K562 (cell line): ENCODE measurements around the gene STX18. TPM values are rescaled to one million over a fixed set of nuclear protein-coding genes. Genes with fewer than 3 reads are reported as not detected.

Experiments used
- ATAC-seq: fragments of 200-7000 bp; cut with Tn5 transposase; 3 replicates; pipeline ENCODE4 v1.9.1; 2020; ENCODE audit warnings: moderate library complexity
- BruUV-seq: library from RNA; stranded (reverse); fragments of 400-500 nt; replicated peaks from 2 replicates; lab custom pipeline; 2021; lab: Mats Ljungman, UMichigan
- CTCF ChIA-PET: fragments of 300-600 bp; formaldehyde crosslinking; extraction: SDS; loops from one replicate; lab custom pipeline; 2021; ENCODE audit warnings: low intra/inter-chr PET ratio; lab: Yijun Ruan, JAX
- POLR2A ChIA-PET: fragments of 300-600, 350-650 bp; sonication (Branson Sonifier 250); formaldehyde crosslinking; extraction: SDS; loops from one replicate; lab custom pipeline; 2021; ENCODE audit warnings: antibody characterized with exemption, inconsistent platforms; lab: Yijun Ruan, JAX
- DNase-seq, 4 experiments: peaks; one replicate each; pipeline versions ENCODE4 v3.0.0 to v3.0.0-alpha.2; 2011 to 2018; ENCODE audit warnings: low spot score in 3 of 4, mixed read lengths in 3 of 4; ENCODE audit errors: extremely low read depth in 1 of 4
- FAIRE-seq: peaks from 2 replicates; lab custom pipeline; 2011; peaks lifted over from hg19 to GRCh38; lab: Jason Lieb, UNC
- H2AFZ ChIP-seq: 2 replicates; pipeline ENCODE4 v1.6.0; 2011; ENCODE audit warnings: low read depth, low read length, control low read depth, inconsistent platforms
- H3K27ac ChIP-seq: fragments of 200-600 bp; 3 replicates; pipeline ENCODE4 v1.8.0; 2011; ENCODE audit warnings: low read depth, mild to moderate bottlenecking, control low read depth, inconsistent platforms, low read length, moderate library complexity, mixed read lengths; ENCODE audit errors: extremely low read depth
- H3K27me3 ChIP-seq, 2 experiments: fragments of 300-600 bp in 1 of 2; 2 replicates in 1 of 2; 3 replicates in 1 of 2; pipeline versions ENCODE4 v1.6.0 to v1.8.0; 2011; ENCODE audit warnings: inconsistent platforms in 2 of 2, low read length in 2 of 2, mild to moderate bottlenecking in 1 of 2, mixed read lengths in 1 of 2, moderate library complexity in 1 of 2; ENCODE audit not compliant: control insufficient read depth in 2 of 2, insufficient read depth in 2 of 2
- H3K36me3 ChIP-seq: fragments of 300-600 bp; 3 replicates; pipeline ENCODE4 v1.8.0; 2011; ENCODE audit warnings: mild to moderate bottlenecking, low read length, inconsistent platforms; ENCODE audit not compliant: control insufficient read depth, insufficient read depth
- H3K4me1 ChIP-seq, 2 experiments: fragments of 200-600 bp in 1 of 2; replicated peaks in 1 of 2; 2 replicates in 1 of 2; 3 replicates in 1 of 2; pipeline versions ENCODE4 v1.5.1 to v1.8.0; 2011; ENCODE audit warnings: inconsistent platforms in 2 of 2, low read length in 2 of 2, mild to moderate bottlenecking in 1 of 2, mixed read lengths in 1 of 2, moderate library complexity in 1 of 2; ENCODE audit not compliant: control insufficient read depth in 2 of 2, insufficient read depth in 2 of 2
- H3K4me2 ChIP-seq: 2 replicates; pipeline ENCODE4 v1.6.1; 2011; ENCODE audit warnings: low read length, control low read depth, inconsistent platforms, mixed read lengths; ENCODE audit not compliant: insufficient read depth
- H3K4me3 ChIP-seq: fragments of 200-600 bp; sonication (generic), shearing (Covaris generic); 2 replicates; pipeline ENCODE4 v1.5.1; 2016; ENCODE audit warnings: control low read depth, inconsistent platforms
- H3K79me2 ChIP-seq: fragments of 200-600 bp; 3 replicates; pipeline ENCODE4 v1.8.0; 2011; ENCODE audit warnings: low read length, inconsistent platforms; ENCODE audit not compliant: control insufficient read depth, insufficient read depth
- H3K9ac ChIP-seq, 2 experiments: 2 replicates each; pipeline versions ENCODE4 v1.6.0 to v1.6.1; 2011; ENCODE audit warnings: low read depth in 2 of 2, low read length in 2 of 2, control low read depth in 1 of 2, inconsistent platforms in 1 of 2, mild to moderate bottlenecking in 1 of 2, mixed read lengths in 1 of 2; ENCODE audit not compliant: insufficient read depth in 1 of 2
- H3K9me1 ChIP-seq: one replicate; pipeline ENCODE4 v1.6.0; 2011; ENCODE audit warnings: inconsistent platforms, mild to moderate bottlenecking, low read length, moderate library complexity; ENCODE audit not compliant: control insufficient read depth, insufficient read depth
- H3K9me3 ChIP-seq: replicated peaks from 2 replicates; pipeline ENCODE4 v1.5.1; 2011; ENCODE audit warnings: low read depth, low read length, inconsistent platforms; ENCODE audit not compliant: control insufficient read depth, insufficient read depth
- H4K20me1 ChIP-seq: replicated peaks from 2 replicates; pipeline ENCODE4 v1.6.1; 2011; ENCODE audit warnings: low read length, inconsistent platforms, mixed read lengths; ENCODE audit not compliant: control insufficient read depth, insufficient read depth
- BRD9 ChIP-seq: fragments of 450-650 bp; IDR thresholded peaks from 2 replicates; pipeline ENCODE4 v1.6.1; 2018; ENCODE audit warnings: low read depth; ENCODE audit not compliant: partially characterized antibody
- CBX2 ChIP-seq: fragments of 200-600 bp; sonication (generic); IDR thresholded peaks from one replicate; pipeline ENCODE4 v1.6.1; 2012; ENCODE audit warnings: mild to moderate bottlenecking, low read length, inconsistent platforms; ENCODE audit not compliant: insufficient read depth, poor library complexity, severe bottlenecking
- ESRRB ChIP-seq: fragments of 250-450 bp; sonication (Bioruptor Pico); IDR thresholded peaks from 2 replicates; pipeline ENCODE4 v1.5.0; 2020; ENCODE audit warnings: mild to moderate bottlenecking, moderate library complexity, borderline replicate concordance
- GABPA ChIP-seq: fragments of 200-800 bp; sonication (Bioruptor generic); conservative IDR thresholded peaks from 2 replicates; pipeline ENCODE4 v1.6.1; 2016; ENCODE audit warnings: low read depth, missing genetic modification characterization, missing compliant biosample characterization
- HNRNPUL1 ChIP-seq: fragments of 200-400 bp; formaldehyde crosslinking; IDR thresholded peaks from 2 replicates; pipeline ENCODE4 v1.6.1; 2017; ENCODE audit warnings: low read length
- MEIS2 ChIP-seq: fragments of 450-650 bp; IDR thresholded peaks from 2 replicates; pipeline ENCODE4 v1.6.1; 2014; ENCODE audit warnings: mild to moderate bottlenecking; ENCODE audit not compliant: partially characterized antibody
- MTA3 ChIP-seq: fragments of 450-650 bp; formaldehyde crosslinking; IDR thresholded peaks from 2 replicates; pipeline ENCODE4 v1.6.1; 2017; ENCODE audit warnings: mild to moderate bottlenecking, borderline replicate concordance
- PRPF4 ChIP-seq: fragments of 200-400 bp; formaldehyde crosslinking; IDR thresholded peaks from one replicate; pipeline ENCODE4 v1.6.1; 2017; ENCODE audit warnings: low read length, low read depth, mild to moderate bottlenecking; ENCODE audit not compliant: insufficient read depth, poor library complexity, severe bottlenecking
- ZBED1 ChIP-seq: IDR thresholded peaks from 2 replicates; pipeline ENCODE4 v1.6.1; 2014
- ZBTB7A ChIP-seq: IDR thresholded peaks from 2 replicates; pipeline ENCODE4 v1.6.1; 2011; ENCODE audit warnings: low read depth, mild to moderate bottlenecking, low read length, moderate library complexity, borderline replicate concordance; ENCODE audit not compliant: control insufficient read depth
- ZNF707 ChIP-seq: fragments of 250-450 bp; sonication (Bioruptor Pico); conservative IDR thresholded peaks from 2 replicates; pipeline ENCODE4 v1.8.0; 2022; ENCODE audit warnings: inconsistent platforms, mild to moderate bottlenecking, moderate library complexity
- ZNF766 ChIP-seq: fragments of 200-800 bp; sonication (Bioruptor generic); conservative IDR thresholded peaks from 2 replicates; pipeline ENCODE4 v1.6.1; 2016; ENCODE audit warnings: missing genetic modification characterization, missing compliant biosample characterization
- WGBS: fragments of 100-300 bp; shearing (Covaris generic); methylation state at CpG from one replicate; pipeline ENCODE4 v1.1.6; 2016; ENCODE audit warnings: low coverage, mixed read lengths; ENCODE audit not compliant: insufficient coverage; ENCODE audit errors: missing lambda C conversion rate; 5-methylcytosine and 5-hydroxymethylcytosine counted together
- in situ Hi-C: fragments of 300-500 bp; cut with MboI; formaldehyde crosslinking; loops from 4 replicates; pipeline ENCODE4 v1.15.0; 2018; ENCODE audit warnings: inconsistent platforms, mixed read lengths
- intact Hi-C: fragments of 100-400 bp; cut with micrococcal nuclease; formaldehyde crosslinking; loops from 2 replicates; pipeline ENCODE4 v1.14.2; 2022
- polyA plus RNA-seq, 8 experiments: library from polyadenylated mRNA; depleted of rRNA in 4 of 8; stranded (reverse) in 5 of 8; unstranded in 3 of 8; fragments of >200 nt; fragmentation: Nextera tagmentation in 2 of 8; fragmentation: Illumina TruSeq in 1 of 8; extraction: Ambion mirVana in 2 of 8; extraction: Trizol in 1 of 8; gene quantifications; 2 replicates each; pipeline versions ENCODE4 v1.2.1 to v1.2.3, GENCODE V29; 2011 to 2014; ENCODE audit warnings: inconsistent platforms in 1 of 8, missing spikeins in 1 of 8
- total RNA-seq, 7 experiments: library from RNA; depleted of rRNA in 6 of 7; stranded (reverse); fragments of >200 nt in 6 of 7; fragmentation: Illumina TruSeq in 2 of 7; extraction: Trizol in 2 of 7; gene quantifications; 2 replicates each; pipeline versions ENCODE4 v1.2.1 to v1.2.3, GENCODE V29; 2011 to 2021; ENCODE audit warnings: low replicate concordance in 1 of 7
- TF ChIP-seq, protein P1 (sequence below): sonication (generic); formaldehyde crosslinking; IDR thresholded peaks from 2 replicates; pipeline ENCODE4 v1.8.1; 2022; ENCODE audit warnings: missing genetic modification reagents
- TF ChIP-seq, protein P2 (sequence below): fragments of 450-650 bp; IDR thresholded peaks from 2 replicates; pipeline ENCODE4 v1.6.1; 2016
- TF ChIP-seq, protein P3 (sequence below): fragments of 250-450 bp; sonication (Bioruptor Pico); IDR thresholded peaks from 2 replicates; pipeline ENCODE4 v1.8.0; 2021; ENCODE audit warnings: mild to moderate bottlenecking, moderate library complexity

The STX18 gene
- total and polyA plus RNA-seq, 9 of the 15 experiments (the other 6 are each of a cell fraction or from before 2014, with no cell fraction given): 6.2 to 41.7 (median 22.7) TPM

DNA sequence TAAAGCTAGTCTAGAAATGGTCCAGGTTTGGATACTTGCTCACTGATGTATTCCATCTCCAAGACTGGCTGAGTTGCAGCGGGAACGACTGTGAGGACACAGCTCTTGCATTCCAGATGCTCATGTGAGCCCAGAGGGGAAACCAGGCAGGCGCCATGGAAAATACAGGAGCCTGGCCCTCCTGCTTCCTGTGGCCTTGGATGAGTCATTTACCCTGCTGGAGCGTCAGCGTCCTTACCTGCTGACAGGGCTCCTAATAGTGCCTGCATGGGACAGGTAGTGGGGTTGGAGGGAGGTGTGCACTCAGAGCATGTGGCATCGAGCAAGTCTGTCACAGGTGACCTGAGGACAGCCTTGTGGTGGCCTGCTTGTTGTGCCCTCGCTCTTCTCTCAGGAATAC lies 85.5 kb downstream of the STX18 start:
- no peak overlapping the region for H3K27ac ChIP-seq
- no peak overlapping the region for H3K4me3 ChIP-seq
- no peaks in the 10 kb centered on the region for H3K9me1 ChIP-seq
- H3K4me2 ChIP-seq: no peak overlapping the region
- TF ChIP-seq BRD9 (no peak), MTA3 (no peak), CBX2 (no peak), ZNF707 (CRISPR knock-in tag) (no peak), GABPA (no peak), ZBED1 (no peak), MEIS2 (no peak), HNRNPUL1 (no peak), ZNF766 (CRISPR knock-in tag) (no peak), ZBTB7A (no peak), ESRRB (no peak), PRPF4 (no peak)
- TF ChIP-seq, protein P1, sequence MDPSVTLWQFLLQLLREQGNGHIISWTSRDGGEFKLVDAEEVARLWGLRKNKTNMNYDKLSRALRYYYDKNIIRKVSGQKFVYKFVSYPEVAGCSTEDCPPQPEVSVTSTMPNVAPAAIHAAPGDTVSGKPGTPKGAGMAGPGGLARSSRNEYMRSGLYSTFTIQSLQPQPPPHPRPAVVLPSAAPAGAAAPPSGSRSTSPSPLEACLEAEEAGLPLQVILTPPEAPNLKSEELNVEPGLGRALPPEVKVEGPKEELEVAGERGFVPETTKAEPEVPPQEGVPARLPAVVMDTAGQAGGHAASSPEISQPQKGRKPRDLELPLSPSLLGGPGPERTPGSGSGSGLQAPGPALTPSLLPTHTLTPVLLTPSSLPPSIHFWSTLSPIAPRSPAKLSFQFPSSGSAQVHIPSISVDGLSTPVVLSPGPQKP: no peak
- TF ChIP-seq, protein P2, sequence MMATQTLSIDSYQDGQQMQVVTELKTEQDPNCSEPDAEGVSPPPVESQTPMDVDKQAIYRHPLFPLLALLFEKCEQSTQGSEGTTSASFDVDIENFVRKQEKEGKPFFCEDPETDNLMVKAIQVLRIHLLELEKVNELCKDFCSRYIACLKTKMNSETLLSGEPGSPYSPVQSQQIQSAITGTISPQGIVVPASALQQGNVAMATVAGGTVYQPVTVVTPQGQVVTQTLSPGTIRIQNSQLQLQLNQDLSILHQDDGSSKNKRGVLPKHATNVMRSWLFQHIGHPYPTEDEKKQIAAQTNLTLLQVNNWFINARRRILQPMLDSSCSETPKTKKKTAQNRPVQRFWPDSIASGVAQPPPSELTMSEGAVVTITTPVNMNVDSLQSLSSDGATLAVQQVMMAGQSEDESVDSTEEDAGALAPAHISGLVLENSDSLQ: no peak
- TF ChIP-seq, protein P3, sequence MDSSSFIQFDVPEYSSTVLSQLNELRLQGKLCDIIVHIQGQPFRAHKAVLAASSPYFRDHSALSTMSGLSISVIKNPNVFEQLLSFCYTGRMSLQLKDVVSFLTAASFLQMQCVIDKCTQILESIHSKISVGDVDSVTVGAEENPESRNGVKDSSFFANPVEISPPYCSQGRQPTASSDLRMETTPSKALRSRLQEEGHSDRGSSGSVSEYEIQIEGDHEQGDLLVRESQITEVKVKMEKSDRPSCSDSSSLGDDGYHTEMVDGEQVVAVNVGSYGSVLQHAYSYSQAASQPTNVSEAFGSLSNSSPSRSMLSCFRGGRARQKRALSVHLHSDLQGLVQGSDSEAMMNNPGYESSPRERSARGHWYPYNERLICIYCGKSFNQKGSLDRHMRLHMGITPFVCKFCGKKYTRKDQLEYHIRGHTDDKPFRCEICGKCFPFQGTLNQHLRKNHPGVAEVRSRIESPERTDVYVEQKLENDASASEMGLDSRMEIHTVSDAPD (CRISPR knock-in tag): no peak
- TF ChIP-seq, all 486 proteins: peak for 0
- Histone ChIP-seq H2AFZ (no peak overlapping the region), H3K36me3 (peaks cover 35% of the 10 kb centered on the region), H4K20me1 (no peaks in the 10 kb centered on the region), H3K9ac (no peak overlapping the region), H3K27me3 (no peaks in the 10 kb centered on the region), H3K4me1 (no peaks in the 10 kb centered on the region), H3K9me3 (no peaks in the 10 kb centered on the region), H3K79me2 (no peaks in the 10 kb centered on the region)
- POLR2A ChIA-PET: no interaction called here
- BruUV-seq: no TSS peak
- intact Hi-C loops (no loop called here), in situ Hi-C loops (no loop called here)
- CTCF ChIA-PET: no interaction called here
- DNase-seq (no peak), ATAC-seq (no peak), FAIRE-seq (no peak)
- WGBS: 95% methylated on average over 7 of the region's 7 CpGs
